ENCODE data around the gene PRKN.
A peak's percentile ranks its signal among the peaks of the same experiment; 100 is the strongest.

PRKN gene
- long read RNA-seq, partial matches to known transcripts: 2 of 10 reads
- long read RNA-seq, other reads (novel, unspliced or antisense): 8 of 10 reads

DNA sequence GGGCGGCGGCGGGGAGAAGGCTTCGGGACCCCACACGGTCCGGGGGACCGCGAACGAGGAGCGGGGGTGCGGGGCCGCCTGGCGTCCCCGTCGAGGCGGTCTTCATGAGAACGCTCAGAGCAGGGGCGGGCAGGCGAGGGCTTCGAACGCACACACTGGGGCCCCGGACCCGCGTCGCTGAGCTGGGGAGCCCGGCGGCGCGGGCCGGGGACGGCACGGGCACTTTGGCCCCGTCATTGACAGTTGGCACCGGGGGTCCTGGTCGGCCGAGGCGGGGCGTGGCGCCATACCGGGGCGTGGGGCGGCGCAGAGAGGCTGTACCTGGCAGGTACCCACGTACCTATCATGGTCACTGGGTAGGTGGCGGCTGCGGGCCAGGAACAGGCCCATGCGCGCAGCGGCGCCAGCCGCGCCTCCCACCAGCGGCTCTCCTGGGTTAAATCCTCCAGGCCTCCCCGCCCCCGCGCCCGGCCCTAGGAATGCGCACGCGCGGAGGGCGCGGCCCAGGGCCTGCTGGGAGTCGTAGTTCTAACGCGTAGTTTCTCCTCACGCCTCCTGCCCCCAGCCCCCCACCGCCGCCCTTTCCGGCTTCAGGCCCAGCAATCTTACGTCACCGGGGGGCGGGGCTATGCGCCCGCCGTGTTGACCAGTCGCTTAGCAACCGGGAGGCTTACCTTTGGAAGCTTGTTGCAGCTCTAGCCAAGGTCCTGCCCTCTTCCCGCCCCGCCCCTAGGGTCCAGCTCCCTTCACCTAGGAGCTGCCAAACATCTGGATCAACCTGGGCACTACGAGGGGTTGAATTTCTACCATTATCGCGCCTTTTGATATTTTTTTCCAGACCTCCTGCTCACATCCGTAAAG is at the start of gene PRKN, which contains the start of gene PACRG:
Gene PRKN (minus strand): TSS at position 445 of the 861 bp plus-strand sequence.
Gene PACRG (plus strand): TSS at position 653 of the 861 bp plus-strand sequence.
- DNase-seq (ENCODE audit: low read depth in 1 of 2, low spot score in 1 of 2): peak; percentile 94 to 98
- TF ChIP-seq, protein P1, sequence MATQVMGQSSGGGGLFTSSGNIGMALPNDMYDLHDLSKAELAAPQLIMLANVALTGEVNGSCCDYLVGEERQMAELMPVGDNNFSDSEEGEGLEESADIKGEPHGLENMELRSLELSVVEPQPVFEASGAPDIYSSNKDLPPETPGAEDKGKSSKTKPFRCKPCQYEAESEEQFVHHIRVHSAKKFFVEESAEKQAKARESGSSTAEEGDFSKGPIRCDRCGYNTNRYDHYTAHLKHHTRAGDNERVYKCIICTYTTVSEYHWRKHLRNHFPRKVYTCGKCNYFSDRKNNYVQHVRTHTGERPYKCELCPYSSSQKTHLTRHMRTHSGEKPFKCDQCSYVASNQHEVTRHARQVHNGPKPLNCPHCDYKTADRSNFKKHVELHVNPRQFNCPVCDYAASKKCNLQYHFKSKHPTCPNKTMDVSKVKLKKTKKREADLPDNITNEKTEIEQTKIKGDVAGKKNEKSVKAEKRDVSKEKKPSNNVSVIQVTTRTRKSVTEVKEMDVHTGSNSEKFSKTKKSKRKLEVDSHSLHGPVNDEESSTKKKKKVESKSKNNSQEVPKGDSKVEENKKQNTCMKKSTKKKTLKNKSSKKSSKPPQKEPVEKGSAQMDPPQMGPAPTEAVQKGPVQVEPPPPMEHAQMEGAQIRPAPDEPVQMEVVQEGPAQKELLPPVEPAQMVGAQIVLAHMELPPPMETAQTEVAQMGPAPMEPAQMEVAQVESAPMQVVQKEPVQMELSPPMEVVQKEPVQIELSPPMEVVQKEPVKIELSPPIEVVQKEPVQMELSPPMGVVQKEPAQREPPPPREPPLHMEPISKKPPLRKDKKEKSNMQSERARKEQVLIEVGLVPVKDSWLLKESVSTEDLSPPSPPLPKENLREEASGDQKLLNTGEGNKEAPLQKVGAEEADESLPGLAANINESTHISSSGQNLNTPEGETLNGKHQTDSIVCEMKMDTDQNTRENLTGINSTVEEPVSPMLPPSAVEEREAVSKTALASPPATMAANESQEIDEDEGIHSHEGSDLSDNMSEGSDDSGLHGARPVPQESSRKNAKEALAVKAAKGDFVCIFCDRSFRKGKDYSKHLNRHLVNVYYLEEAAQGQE (IDR thresholded peaks at IDR 0.05; ENCODE audit: insufficient replicate concordance, low read depth): peak; percentile 47
- 0 out of 2 replicates have a peak, but pooled peaks have one; percentile 18 for TF ChIP-seq GABPA (IDR thresholded peaks at IDR 0.05; ENCODE audit: low read depth)
- TF ChIP-seq, protein P2, sequence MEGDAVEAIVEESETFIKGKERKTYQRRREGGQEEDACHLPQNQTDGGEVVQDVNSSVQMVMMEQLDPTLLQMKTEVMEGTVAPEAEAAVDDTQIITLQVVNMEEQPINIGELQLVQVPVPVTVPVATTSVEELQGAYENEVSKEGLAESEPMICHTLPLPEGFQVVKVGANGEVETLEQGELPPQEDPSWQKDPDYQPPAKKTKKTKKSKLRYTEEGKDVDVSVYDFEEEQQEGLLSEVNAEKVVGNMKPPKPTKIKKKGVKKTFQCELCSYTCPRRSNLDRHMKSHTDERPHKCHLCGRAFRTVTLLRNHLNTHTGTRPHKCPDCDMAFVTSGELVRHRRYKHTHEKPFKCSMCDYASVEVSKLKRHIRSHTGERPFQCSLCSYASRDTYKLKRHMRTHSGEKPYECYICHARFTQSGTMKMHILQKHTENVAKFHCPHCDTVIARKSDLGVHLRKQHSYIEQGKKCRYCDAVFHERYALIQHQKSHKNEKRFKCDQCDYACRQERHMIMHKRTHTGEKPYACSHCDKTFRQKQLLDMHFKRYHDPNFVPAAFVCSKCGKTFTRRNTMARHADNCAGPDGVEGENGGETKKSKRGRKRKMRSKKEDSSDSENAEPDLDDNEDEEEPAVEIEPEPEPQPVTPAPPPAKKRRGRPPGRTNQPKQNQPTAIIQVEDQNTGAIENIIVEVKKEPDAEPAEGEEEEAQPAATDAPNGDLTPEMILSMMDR (IDR thresholded peaks at IDR 0.05; ENCODE audit: insufficient read depth, low read length): no peak
- Histone ChIP-seq H3K27ac (replicated peaks) (peak within 1 kb of the TSS; percentile 78), H3K4me3 (replicated peaks; ENCODE audit: insufficient read depth, low read length) (peak within 1 kb of the TSS; percentile 92), H3K27me3 (ENCODE audit: insufficient read depth, poor library complexity, severe bottlenecking) (no peaks in the 10 kb centered on the region)

DNA sequence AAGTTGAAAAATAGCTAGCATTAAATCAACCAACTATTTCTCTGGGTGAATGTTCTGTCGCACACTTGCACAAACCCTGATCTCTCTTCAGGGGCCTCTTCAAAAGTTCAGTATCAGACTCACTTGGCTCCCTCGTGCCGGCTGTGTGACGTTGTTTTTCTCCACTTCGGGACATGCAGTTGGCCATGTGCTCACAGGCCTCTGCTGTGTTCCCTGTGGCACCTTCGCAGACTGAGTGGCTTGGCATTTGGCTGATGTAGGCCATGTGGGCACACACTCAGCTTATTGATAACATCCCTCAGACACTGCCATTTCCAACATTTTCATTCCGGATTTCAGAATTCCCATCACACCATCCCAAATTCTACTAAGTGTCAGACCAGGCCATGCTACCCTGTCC is 49.5 kb upstream of the PRKN start:
- Histone ChIP-seq H3K27ac (replicated peaks) (no peak overlapping the region), H3K4me3 (replicated peaks; ENCODE audit: insufficient read depth, low read length) (no peak overlapping the region), H3K27me3 (ENCODE audit: insufficient read depth, poor library complexity, severe bottlenecking) (no peaks in the 10 kb centered on the region)
- TF ChIP-seq SPI1 (IDR thresholded peaks at IDR 0.05; ENCODE audit: borderline replicate concordance, low read depth): no peak
- TF ChIP-seq GABPA (IDR thresholded peaks at IDR 0.05; ENCODE audit: low read depth): no peak
- TF ChIP-seq, protein P1 (IDR thresholded peaks at IDR 0.05; ENCODE audit: insufficient replicate concordance, low read depth): no peak
- TF ChIP-seq, protein P2 (IDR thresholded peaks at IDR 0.05; ENCODE audit: insufficient read depth, low read length): no peak
- TF ChIP-seq POLR2AphosphoS5 (IDR thresholded peaks at IDR 0.05; ENCODE audit: low read depth): no peak
- no peak for DNase-seq (ENCODE audit: low read depth in 1 of 2, low spot score in 1 of 2)

DNA sequence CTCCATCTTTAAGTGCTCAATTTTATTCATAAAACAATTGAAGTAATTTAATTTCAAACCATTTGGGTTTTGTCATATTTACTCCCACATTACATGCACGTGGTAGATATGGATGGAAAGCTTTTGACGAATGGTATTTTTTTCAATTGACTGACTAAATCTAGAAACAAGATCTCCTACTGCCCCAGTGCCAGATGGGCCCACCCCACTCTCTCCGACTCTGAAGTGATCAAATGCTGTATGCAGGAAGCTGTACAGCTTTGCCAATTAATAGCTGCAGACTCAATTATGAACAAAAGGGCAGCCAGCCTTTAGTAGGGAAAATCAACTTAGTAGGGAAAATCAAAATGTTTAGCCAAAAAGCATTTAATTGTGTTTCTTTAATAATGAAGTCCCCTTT is 46.4 kb upstream of the PRKN start:
- no peak for TF ChIP-seq POLR2AphosphoS5 (IDR thresholded peaks at IDR 0.05; ENCODE audit: low read depth)
- no peak for TF ChIP-seq SPI1 (IDR thresholded peaks at IDR 0.05; ENCODE audit: borderline replicate concordance, low read depth)
- TF ChIP-seq GABPA (IDR thresholded peaks at IDR 0.05; ENCODE audit: low read depth): no peak
- TF ChIP-seq, protein P1 (IDR thresholded peaks at IDR 0.05; ENCODE audit: insufficient replicate concordance, low read depth): no peak
- TF ChIP-seq, protein P2 (IDR thresholded peaks at IDR 0.05; ENCODE audit: insufficient read depth, low read length): no peak
- H3K4me3 ChIP-seq (replicated peaks; ENCODE audit: insufficient read depth, low read length): no peak overlapping the region
- H3K27me3 ChIP-seq (ENCODE audit: insufficient read depth, poor library complexity, severe bottlenecking): no peaks in the 10 kb centered on the region
- no peak overlapping the region for H3K27ac ChIP-seq (replicated peaks)
- DNase-seq (ENCODE audit: low read depth in 1 of 2, low spot score in 1 of 2): no peak
